Raji (cell line): ENCODE data around the gene SLC46A3.

Experiments
- POLR2A ChIP-seq: IDR thresholded peaks from 2 replicates; pipeline ENCODE4 v1.6.1; 2011; ENCODE audit warnings: low read depth, low read length, control low read depth; ENCODE audit not compliant: insufficient read depth

Gene SLC46A3, protein sequence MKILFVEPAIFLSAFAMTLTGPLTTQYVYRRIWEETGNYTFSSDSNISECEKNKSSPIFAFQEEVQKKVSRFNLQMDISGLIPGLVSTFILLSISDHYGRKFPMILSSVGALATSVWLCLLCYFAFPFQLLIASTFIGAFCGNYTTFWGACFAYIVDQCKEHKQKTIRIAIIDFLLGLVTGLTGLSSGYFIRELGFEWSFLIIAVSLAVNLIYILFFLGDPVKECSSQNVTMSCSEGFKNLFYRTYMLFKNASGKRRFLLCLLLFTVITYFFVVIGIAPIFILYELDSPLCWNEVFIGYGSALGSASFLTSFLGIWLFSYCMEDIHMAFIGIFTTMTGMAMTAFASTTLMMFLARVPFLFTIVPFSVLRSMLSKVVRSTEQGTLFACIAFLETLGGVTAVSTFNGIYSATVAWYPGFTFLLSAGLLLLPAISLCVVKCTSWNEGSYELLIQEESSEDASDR

GRCh38 chr13:28718543-28719226, at the start of gene SLC46A3:
TSS of gene SLC46A3 (minus strand) at chr13:28718970. CDS start at chr13:28717998, 972 bp downstream.
- peak; percentile 52 for TF ChIP-seq POLR2A

GRCh38 chr13:28763887-28764286, 45.1 kb upstream of the SLC46A3 start:
- no peak for TF ChIP-seq POLR2A

GRCh38 chr13:28761586-28761985, 42.8 kb upstream of the SLC46A3 start:
- TF ChIP-seq POLR2A = no peak

- TF ChIP-seq POLR2A = no peak
Observed at GRCh38 chr13:28755546-28755870, 36.7 kb upstream of the SLC46A3 start.

- no peak for TF ChIP-seq POLR2A
Observed at GRCh38 chr13:28754698-28755545, 36.2 kb upstream of the SLC46A3 start.

DNA sequence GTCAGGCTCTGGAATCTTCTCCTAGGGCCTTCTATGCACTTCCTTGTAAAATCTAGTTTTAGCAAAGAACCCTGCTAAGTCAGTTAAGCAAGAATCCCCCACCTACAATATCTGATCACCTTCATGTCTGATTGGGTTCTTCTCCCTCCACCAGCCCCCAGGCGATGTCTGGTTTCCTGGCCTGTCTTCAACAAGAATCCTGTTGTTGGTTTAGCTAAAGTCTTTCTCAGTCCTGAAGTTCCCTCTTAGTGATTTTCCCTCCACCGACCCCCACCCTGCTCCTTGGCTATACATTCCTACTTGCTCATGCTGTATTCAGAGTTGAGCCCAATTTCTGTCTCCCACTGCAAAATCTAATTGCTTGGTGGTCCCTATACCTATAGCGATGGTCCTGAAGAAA, 35.2 kb upstream of the SLC46A3 start:
- no peak for TF ChIP-seq POLR2A

- TF ChIP-seq POLR2A = no peak
Observed at GRCh38 chr13:28753208-28753892, 34.6 kb upstream of the SLC46A3 start.

DNA sequence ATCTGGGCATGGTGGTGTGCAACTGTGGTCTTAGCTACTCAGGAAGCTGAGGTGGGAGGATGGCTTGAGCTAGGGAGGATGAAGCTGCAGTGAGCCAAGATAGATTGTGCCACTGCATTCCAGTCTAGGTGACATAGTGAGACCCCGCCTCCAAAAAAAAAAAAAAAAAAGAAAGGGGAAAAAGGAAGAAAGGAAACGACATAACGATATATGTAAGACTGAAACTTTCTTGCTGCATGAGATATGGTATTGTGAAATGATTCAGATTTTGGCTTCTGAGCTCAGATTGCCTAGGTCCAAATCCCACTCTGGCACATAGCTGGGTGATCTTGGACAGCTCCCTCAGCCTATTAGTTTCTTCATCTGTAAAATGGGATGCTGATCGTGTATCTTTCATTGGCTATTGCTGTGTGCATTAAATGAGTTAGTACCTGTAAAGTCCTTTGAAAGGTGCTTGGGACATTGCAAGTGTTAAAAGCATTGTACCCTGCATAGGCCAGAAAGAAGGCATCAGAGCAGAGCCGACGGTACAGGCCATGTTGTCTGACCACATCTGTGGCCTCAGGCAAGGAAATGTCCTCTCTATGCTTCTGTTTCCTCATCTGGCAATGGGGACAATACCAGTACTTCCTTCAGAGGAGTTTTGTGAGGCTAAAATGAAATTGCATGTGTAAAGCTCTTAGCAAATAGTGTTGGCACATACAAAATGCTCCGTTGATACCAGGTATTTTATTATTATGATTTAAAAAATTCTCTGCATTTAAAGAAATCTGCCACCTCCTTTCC, 32.6 kb upstream of the SLC46A3 start:
- TF ChIP-seq POLR2A = no peak

DNA sequence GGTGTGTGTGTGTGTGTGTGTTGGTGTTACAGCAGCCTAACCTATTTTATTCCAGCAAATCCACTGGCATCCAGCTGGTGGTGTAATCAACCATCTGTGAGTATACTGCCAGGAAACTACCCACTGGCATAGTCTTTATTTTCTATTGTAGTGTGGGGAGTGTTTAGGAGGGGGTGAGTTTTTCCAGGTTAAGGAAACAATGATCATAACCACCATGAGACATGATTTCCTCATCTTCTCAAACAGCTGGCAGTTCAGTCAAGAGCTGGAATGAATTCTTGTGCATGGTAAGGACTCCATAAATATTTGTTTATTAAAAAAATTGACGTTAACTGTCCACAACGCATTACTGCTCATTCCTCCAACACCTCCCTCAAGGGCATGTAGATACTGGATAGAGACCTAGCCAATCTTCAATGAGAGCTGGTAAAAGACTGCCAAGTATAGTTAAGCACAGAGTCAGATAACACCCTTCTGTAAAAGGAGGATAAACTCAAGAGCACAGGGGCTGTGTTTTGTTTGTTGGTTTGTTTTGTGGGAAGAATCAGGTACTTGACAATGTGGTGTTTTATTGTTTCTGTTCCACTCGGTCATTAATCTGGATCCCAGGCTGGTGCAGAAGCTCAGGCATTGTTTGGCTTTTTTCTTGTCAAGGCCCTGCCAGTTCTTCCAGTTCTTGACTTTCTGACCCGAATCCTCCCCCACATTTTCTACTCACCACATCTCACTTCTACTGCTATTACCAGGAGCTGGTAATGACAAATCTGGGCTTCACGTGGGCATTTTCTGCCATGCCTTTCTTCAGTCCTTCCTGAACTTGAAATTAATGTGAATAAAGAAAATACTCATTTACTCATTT, 31.6 kb upstream of the SLC46A3 start:
- TF ChIP-seq POLR2A = no peak

- TF ChIP-seq POLR2A = no peak
Observed at GRCh38 chr13:28747851-28748250, 29.1 kb upstream of the SLC46A3 start.

DNA sequence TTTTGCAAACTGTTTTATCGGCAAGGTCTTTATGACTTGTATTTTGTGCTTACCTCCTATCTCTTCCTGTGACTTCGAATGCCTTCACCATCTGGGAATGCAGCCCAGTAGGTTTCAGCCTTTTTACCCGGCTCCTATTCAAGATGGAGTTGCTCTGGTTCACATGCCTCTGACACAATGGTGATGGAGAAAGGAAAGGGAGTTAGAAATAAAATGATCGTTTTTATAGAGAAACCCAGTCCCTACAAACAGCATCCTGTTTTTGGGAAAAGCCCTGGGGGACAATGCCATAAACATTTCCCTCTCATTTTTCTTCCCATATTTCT, 27.5 kb upstream of the SLC46A3 start:
- TF ChIP-seq POLR2A = no peak

- TF ChIP-seq POLR2A = no peak
Observed at GRCh38 chr13:28744656-28745055, 25.9 kb upstream of the SLC46A3 start.

DNA sequence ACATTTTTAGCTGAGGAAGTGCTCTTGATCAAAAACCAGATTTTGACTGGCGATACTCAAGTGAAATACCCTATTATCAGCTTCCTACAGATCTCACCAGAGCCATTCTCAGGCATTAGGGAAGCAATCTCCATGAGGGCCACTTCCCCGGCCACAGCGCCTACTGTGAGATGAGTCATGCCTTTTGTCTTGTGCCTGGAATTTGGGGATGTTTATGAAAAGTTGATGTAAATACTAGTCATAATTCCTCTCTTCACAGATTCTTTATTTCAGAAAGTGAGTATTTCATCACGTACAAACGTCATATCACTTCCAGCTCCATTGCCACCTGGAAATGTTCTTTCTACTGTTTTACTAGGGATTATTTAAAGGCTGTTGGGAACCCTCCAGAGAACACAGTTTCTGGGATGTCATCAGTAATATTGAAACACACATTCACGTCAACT, 25.3 kb upstream of the SLC46A3 start:
- no peak for TF ChIP-seq POLR2A
